TTC549 (cell line): ENCODE results near the gene RALGAPA2.

Source experiments
- FAIRE-seq: peaks from 2 replicates; lab custom pipeline; 2012; peaks lifted over from hg19 to GRCh38; lab: Jason Lieb, UNC

RALGAPA2 gene

DNA sequence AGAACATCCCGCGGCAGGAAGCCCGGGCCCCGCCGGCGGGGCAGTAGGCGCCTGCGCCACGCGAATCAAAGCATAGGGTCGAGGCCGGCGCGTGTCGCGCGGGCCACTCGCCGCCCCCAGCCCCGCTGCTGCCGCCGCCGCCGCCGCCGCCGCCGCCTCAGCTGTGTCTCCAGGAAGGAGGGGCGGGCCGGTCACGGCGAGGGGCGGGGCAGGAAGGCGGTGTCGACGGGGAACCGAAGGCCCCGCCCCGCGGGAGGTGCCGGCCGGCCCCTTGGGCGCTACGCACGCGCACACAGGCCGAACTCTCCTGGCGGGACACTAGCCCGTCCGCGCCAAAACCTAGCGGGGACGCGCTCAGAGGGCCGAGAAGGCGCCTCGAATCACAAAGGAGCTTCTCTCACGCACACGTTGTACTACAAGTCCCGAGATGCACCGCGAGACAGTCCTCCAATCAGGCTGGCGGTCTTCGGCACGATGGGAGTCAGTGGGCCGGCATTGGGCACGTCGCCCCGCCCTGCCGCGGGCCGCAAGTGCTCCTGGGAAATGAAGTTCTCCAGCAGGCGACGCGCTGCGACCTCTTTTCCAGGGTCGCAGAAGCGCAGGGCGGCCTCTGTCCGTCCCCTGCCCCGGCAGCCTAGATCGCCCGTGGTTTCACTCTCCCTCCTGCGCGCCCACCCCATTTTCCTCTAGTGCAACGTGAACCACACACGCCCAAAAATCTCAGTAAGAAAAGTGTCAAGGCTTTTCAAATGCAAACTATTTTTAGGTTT is at the start of gene RALGAPA2:
Gene RALGAPA2 (minus strand): TSS at position 171 of the 770 bp plus-strand sequence. CDS start 164 bp downstream, at position 7.
- FAIRE-seq, result peak; percentile 60

DNA sequence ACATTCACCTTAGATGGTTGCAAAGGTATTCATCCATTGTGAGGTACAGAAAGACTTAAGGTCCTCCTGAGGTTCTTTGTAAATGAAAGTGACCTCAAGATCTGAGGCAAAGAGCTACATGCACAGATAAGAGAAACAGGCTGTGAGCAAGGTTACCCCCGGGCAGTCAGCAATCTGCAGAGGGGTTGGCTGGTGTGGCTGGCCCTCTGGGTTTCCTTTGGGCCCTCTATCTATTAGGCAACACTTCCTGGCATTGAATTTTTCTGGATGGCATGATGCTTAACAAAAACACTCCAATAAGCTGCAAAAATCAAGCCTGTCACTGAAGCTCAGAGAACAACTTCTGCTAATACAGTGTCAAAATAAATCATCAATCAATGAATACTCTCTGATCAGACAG is 48.9 kb upstream of the RALGAPA2 start:
- FAIRE-seq, result no peak

DNA sequence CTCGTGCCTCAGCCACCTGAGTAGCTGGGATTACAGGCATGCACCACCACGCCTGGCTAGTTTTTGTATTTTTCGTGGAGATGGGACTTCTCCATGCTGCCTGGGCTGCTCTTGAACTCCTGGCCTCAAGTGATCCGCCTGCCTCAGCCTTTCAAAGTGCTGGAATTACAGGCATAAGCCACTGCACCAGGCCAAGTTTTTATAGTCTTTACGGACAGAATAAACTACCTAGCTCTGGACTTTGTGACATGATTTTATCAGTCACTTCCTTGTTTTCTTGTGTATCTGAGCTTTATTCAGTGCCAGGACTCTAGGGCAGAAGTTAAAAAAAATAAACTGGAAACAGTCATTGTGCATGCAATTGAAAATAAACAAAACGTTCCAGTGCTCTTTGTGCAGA is 46.7 kb upstream of the RALGAPA2 start:
- FAIRE-seq, result no peak

DNA sequence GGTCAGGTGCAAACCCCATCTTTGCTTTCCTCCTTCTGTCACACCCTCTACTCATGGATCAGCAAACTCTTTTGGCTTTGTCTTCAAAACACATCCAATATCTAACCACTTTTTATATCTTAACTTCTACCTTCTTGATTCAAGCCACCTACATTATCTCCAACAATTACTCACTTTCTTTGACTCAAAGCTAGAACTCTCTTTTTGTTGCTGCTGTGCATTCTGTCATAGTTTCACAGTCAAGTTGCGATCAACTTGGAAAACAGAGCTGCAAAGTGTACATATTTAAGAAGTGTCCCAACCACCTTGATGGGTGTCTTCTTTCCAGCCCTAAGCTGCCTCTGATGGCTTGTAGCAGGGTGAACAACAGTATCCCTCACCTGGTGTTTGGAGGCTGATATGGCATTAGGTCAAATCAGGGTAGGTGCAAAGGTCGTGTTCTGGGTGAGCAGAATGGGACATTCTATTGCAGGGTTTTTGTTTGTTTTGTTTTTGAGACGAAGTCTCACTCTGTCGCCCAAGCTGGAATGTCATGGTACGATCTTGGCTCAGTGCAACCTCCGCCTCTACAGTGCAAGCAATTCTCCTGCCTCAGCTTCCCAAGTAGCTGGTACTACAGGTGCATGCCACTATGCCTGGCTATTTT is 43.4 kb upstream of the RALGAPA2 start:
- no peak for FAIRE-seq

DNA sequence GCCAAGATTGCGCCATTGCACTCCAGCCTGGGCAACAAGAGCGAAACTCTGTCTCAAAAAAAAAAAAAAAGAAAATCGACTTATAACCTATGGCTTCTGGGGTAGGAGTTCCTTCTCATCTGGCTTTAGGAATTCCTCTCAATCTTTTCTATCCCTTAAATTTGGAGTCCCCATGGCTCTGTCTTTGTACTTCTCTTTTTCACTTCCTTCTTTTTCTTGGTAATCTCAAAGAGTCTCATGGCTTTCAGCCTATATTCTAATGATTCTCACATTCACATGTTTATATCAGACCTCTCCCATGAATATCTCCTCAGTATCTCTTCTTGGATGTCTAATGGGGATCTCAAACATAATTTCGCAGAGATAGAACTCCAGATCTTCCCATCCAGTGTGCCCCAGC is 42.8 kb upstream of the RALGAPA2 start:
- FAIRE-seq, result no peak

DNA sequence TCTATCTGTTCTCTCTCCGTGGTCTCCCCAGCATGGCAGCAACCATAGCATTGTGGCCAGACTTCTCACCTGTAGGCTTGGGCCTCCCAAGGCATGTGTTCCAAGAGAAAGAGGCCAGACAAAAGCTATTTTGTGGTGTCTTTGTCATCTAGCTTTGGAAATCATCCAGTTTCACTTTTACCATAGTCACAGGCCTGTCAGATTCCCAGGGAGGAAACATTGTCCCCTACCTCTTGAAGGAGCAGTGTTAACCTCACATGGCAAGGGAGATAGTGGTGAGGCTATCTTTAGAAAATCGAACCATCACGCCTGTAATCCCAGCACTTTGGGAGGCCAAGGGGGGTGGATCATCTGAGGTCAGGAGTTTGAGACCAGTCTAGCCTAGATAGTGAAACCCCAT is 42.3 kb upstream of the RALGAPA2 start:
- no peak for FAIRE-seq

DNA sequence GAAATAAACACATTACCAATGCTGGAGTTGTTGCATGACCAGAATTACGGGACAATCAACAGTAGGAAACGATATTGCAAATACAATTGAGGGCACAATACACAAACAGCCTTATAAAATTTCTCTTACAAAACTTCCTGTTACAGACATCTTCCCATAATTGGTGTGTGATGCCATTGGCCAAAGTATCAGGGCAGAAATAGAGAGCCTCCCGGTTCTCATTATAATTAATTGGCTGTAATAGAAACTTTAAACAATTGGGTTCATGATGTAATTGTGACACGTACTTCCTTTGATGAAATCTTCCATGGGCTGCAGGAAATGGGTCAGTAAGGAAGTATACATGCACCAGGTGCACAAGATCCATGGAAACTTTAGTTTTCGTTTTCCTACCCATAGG is 40.3 kb upstream of the RALGAPA2 start:
- no peak for FAIRE-seq

DNA sequence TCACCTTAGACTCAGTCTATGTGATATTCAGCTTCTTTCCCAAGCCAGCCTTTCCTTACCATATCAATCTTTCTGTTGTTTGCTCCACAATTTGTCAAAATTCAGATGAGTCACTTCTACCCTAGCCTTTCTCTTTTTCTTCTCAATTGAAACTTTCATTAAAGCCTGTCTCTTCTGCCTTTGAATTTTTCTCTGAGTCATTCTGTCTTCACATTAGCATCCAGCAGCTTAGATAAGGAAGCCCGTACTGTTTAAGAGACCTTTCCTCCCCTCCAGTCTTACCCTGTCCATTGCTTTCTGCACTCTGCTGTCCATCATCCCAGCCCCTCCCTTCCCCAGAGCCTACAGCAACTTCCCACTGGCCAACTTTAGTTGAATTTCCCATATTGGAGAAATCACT is 34.9 kb upstream of the RALGAPA2 start:
- FAIRE-seq, result no peak

DNA sequence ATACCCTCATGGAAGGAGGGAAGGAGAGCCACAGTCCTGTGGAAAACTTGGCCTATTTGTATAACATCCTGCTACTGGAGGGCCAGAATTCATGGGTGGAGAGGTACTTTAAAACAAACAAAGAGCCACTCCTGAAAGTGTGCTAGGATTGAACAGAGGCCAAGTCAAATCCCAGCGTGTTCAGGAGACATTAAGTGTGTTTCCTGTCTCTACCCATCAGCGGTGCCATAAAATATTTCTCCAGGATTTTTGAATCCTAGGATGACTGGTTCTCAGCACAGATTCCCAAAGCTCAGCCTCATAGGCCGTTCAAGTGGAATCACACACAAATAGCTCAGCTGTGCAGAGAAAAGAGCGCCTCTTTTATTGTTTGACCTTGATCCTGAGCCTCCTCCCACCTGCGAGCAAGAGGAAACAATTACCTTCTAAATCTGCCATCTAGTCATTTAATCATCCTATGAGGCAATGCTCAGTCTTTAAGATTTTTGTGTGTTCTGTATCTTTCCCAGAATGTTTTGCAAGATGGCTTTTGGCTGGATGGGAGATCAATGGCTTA is 31.8 kb upstream of the RALGAPA2 start:
- FAIRE-seq, result no peak

DNA sequence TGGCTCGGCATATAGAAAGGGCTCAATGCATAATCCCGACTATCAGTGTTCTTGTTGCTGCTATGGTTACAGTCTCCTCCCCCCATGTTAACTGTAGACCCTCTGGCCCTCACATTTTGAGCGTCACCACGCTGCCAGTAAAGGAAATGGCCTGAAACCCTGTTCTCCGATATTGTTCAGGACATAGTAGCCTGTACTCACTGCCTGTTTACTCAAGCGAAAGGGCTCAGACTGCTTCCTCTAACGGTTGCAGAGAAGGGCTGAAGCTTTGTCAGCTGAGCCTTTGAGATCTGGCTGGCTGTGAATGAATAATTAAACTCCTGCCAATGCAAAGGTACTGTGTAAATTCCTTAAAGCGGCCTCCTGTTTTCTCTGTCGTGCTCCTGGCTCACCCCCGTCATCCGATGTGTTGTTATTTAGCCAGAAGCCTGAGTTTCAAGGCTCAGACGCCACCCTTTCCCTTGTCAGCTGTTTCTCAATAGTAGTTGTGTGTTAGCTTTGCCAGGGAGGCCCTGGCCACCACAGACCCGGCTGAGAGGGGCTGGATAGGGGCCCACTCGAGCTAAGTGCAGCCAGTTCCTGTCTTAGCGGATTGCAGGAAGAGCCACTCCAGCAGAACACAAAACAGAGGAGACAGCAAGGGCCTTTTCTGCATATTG is 31.2 kb upstream of the RALGAPA2 start:
- FAIRE-seq, result no peak

DNA sequence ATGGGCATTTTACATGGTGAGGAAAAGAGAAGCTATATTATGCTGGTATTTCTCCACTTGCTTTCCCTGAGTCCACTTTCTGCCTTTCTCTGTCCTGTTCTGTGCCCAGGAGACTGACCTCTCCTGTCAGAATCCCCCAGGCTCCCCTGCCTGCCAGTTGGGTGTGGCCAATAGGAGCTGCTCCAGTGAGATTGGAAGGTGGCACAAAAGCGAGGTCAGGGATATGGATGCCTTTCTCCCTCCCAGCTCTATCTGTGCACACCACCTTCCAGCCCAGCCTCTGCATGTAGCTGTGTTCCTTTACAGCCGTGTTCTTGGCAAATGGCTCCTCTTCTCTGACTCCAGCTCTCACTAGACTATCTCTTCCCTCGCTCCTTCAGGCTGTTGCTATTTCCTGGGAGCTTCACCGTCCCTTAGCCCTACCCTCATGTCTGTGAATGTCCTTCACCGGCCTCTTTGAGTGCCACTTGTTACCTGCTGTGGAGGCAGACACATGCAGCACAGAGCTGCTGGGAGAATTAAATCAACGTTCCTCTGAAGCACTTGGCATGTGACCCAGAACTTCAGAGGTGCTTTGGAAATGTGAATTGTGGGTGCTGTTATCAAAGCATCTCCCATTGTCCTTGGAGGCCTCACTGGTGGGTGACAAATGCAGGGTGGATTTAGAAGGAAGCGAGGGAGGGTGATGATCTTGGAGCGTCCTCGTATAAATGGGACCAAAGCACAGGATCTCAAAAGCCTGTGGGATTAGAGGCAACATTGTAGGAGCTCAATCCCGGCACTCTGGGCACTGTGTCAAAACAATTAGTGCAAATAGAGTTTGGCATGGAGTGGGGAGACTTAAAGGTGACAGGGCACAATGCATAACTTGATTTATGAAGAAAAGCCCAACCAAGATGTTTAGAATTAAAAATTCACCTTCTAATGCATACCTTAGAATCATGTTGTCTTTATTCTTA is 28.9 kb upstream of the RALGAPA2 start:
- no peak for FAIRE-seq

DNA sequence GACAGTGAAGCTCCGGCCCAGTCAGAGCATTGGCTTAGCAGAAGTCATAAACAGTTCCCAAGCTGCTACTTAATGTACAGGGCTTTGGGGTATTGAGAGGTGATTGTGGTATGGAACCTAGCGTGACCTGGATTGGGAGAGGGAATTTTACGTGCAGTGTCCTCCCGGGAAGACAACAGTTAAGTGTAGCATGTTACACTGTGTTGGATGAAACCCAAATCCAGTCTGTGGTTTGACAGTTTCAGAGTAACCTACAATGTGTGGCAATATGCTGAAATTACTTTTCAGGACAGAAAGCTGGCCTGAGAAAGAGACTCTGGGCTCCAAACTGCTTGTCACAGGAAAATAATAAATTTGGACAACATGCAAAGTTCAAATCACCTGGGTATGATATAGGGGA is 28.1 kb upstream of the RALGAPA2 start:
- FAIRE-seq, result no peak

DNA sequence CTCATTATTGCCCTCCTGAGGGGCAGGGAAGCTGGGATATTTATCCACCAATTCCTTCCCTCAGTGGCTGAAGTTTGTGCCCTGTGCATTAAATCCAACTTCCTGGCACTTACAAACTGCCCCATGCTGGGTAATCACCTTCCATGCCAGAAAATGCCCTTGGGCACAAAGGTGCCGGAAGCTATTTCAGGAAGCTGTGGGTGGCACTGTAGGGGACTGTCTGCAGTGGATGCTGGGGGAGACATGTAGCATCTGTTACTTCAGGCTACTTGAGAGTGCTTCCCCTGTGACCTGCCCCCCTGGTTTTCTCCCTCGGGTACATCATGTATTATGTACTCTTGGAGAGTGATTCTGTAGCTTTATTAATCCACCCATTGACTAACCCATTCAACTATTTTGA is 24.7 kb upstream of the RALGAPA2 start:
- no peak for FAIRE-seq

DNA sequence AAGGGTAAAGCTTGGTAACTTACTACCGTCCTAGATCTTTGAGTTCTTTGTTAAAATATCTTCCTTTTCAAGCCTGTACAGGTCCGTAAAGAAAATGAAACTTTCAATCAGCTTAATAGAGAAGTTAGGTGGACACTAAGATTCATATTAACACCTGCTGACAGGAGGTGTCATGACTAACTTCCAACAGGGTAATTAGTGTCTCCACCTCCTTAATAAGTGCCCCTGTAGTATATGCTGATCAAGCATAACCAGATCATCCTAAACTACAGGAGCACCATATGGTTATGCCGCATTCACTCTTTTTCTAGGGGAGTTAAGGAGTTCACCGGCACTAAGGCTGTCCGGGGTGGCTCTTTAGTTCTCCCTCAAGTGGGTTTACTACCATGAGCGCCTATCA is 23.9 kb upstream of the RALGAPA2 start:
- FAIRE-seq, result no peak

DNA sequence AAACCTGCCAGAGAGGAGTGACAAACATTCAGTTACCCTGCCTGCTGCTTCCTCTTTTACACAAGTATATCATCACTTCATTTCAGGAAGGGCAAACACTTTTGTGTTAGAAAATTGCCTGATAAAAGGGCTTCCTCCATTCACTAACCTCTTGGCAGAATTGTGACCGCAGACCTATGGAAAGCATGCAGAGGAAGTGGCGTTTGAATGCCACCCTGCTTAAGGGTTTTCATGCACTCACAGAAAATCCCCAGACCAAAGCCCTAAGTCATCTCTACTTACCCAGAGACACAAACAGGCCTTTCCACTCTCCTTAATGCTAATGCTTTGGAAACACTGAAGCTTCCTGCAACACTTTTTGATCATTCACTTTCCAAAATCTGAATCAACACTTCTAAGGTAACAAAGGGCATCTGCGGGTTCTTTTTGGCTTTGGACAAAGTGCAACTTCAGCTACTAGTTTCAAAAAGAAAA is 22.1 kb upstream of the RALGAPA2 start:
- FAIRE-seq, result no peak

DNA sequence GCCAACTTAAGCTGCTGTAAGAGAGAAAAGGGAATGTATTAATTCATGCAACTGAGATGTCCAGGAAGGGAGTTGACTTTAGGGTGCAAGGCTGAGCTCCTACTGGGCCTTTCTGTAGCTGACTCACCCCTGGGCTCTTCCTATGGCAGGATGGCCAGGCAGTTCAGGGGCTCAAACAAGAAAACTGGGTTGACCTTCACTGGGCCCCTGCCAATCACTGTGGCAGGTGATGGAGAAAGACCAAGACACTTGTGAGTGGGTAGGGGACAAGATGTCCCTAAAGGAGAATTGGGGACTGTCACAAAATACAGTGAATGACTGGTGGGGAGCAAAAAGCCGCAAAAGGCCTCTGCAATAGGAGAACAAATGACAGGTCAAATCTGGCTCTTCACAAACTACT is 21.5 kb upstream of the RALGAPA2 start:
- no peak for FAIRE-seq

DNA sequence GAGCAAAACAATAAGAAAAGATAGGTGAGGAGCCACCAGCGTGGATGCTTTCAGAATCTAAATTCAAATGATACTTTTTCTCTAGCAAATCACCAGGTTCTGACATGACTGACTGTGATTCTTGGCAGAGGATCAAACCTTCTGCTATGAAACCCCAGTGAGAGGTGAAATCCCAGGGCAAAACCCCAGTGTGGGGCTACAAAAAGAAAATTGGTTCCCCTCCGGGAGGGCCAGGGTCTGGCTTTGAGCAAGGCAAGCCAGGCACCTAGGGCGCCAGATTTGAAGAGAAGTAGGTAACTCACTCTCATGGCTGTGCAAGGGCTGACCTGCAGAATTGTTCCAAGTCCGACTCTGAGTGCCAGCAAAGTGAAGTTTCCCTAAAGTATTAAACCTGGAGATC is 20.2 kb upstream of the RALGAPA2 start:
- no peak for FAIRE-seq

DNA sequence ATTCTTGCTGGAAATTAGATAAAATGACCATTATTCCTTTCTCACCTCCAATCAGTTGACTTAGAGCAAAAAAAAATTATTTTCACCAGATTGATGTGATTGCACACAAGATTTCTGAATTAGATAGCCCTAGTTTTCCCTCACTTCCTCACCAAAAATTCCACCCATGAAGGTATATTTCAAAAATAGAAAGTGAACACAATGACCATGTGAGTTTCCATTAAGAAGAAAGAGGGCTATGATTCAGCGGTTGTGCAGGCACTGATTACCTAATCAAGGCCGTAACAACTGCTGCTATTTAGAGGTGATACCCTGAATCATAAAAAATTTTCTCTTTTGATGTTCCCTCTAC is 19.5 kb upstream of the RALGAPA2 start:
- FAIRE-seq, result no peak

DNA sequence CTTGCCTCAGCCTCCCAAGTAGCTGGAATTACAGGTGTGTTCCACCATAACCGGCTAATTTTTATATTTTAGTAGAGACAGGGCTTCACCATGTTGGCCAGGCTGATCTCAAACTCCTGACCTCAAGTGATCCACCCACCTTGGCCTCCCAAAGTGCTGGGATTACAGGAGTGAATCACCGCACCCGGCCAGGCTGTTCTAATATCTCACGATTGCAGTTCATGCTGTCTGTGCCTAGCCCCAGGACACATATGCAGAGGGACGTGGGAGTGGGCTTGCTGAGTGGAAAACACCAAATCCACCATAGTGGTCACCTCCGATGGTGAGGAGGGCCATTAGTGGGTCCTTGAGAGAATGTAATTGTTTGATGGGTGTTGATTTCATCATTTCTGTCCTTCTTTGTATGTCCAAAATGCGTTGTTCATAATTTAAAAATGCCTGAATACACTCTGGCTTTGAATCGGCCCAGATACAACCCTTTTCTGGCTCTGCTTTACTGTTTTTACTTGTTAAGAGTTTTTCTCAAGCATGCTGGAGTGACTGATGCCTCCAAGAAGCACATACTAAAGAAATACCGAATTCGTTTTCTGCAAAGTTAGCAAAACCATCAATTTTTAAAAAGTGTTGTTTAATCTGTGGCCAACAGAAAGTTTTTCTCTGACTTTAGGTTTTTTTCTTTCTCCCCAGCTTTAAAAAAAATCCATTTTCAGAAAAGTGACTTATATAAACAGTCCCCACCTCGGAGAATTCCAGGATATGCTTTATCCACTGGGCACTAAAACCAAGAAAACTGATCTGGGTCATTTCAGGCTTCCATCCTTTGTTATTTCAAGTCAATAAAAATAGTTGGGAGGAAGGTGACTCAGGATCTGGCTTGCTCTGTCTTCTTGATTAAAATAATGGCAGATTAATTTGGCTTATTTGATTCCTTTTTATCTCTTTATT is 18.8 kb upstream of the RALGAPA2 start:
- no peak for FAIRE-seq

DNA sequence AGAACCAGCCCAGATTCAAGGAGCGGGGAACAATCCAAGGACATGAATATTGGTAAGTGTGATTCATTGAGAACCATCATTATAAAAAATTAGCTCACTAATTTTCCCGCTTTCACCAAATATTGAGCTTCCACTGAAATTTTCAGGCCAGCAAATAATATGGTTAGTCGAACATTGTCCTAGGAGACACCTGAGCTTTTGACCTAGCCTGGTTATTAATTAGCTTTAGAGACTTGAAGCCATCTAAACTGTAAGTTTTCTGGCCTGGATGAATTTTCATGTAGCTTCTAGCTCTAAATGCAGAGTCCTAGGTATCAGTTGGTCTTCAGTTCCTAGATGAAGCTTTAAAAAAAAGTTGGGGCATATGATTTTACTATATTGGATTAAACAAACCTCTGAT is 17.1 kb upstream of the RALGAPA2 start:
- no peak for FAIRE-seq

DNA sequence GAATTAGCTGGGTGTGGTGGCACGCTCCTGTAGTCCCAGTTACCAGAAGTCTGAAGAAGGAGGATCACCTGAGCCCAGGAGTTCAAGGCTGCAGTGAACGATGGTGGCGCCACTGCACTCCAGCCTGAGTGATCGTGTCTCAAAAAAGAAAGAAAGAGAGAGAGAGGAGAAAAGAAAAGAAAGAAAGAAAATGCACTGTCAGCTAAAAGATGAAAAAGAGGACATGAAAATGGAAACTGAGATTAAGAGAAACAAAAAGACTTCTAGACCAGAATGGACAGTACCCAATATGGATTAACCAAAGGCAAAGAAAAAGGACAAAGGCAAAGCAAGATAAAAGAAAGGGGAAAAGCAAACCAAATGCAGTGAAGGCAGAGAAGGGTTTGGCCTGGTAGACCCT is 9.0 kb upstream of the RALGAPA2 start:
- no peak for FAIRE-seq
